ENCODE data around the gene VAX1.
"Not testable (repeated sequence)": the region's sequence is repeated elsewhere in the genome, so short reads cannot be mapped to it uniquely, and the experiment has no call there.

The VAX1 gene

GRCh38 chr10:117138838-117139580 is 939 bp upstream of the VAX1 start:
- DNase-seq (ENCODE audit: low read depth), result no peak
- no peak overlapping the region for H3K4me3 ChIP-seq (ENCODE audit: low read depth, low read length)

- no peak for DNase-seq (ENCODE audit: low read depth)
- H3K4me3 ChIP-seq (ENCODE audit: low read depth, low read length), result peak overlapping the region; percentile 35
These were observed 799 bp downstream of the VAX1 start for GRCh38 chr10:117137031-117137910.

DNA sequence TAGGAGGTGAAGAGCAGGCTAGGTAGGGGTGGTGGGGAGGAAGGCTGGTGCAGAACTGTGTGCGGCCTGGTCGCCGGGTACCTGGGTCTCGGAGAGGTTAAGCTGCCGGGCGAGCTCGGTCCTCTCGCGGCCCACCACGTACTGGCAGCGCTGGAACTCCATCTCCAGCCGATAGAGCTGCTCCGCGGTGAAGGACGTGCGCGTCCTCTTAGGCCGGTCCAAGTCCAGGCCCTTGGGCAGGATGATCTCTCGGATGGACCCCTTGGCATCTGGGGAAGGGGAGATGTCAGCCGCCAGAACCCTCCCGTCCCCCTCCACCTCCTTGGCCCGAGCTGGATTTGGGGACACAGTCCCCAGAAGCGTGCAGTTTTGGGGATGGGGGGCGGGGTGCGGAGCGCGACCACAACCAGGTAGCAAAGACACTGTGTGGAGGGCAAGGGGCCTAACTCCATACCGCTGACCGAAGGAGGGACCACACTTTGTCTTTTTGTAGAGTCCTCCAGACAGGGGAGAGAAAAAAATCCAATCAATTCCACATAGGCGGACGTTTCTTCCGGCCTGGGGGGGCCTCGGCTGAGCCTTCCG is 1.6 kb downstream of the VAX1 start:
- no peak for DNase-seq (ENCODE audit: low read depth)
- no peak overlapping the region for H3K4me3 ChIP-seq (ENCODE audit: low read depth, low read length)

DNA sequence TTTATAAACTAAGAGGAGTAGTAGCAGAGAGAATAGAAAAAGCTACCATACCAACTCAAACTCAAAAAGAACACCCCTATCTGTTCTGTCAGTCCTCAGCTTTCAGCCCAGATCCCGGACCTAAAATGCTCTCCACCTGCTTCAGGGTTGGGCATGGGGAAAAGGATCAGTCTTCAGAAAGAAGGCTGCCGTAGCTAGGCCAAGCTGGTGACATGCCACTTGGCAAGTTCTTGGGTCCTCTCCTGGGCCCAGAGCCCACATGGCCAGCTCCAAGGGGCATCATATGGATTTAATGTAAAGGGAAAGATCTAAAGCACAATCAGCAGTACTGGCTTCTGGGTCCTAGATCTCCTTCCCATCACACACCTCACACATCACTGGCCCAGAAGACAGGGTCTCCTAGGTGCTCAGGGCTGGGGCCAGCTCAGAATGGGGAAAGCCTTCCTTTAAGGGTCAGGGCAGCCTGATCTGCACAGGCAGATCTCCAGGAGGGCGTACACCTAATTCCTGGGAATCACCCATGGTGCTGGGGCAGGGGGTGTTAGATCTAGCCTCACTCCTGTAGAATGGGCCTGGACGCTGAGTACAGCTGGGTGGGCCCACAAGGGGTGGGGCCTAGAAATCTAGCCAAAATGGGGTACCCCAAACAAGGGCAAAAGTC is 2.5 kb downstream of the VAX1 start:
- no peak for DNase-seq (ENCODE audit: low read depth)
- H3K4me3 ChIP-seq (ENCODE audit: low read depth, low read length), result no peak overlapping the region

- no peak overlapping the region for H3K4me3 ChIP-seq (ENCODE audit: low read depth, low read length)
- DNase-seq (ENCODE audit: low read depth), result no peak
These were observed 3.1 kb downstream of the VAX1 start for GRCh38 chr10:117135026-117135372.

GRCh38 chr10:117134306-117135025 is 3.6 kb downstream of the VAX1 start:
- no peak for DNase-seq (ENCODE audit: low read depth)

DNA sequence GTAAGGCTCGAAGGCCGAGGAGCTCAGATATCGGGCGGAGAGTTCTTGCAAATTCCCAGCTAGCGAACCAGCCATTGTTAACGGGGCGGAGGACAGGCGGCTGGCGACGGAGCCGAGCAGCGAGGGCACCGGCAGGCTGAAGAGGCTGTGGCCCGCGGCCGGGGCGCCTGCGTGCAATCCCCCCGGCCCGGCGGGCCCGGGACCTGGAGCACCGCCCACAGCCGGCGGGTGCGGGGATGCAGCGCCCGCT is 4.1 kb downstream of the VAX1 start:
- DNase-seq (ENCODE audit: low read depth), result no peak
- no peak overlapping the region for H3K4me3 ChIP-seq (ENCODE audit: low read depth, low read length)

More at GRCh38 chr10:117134306-117135025, 3.6 kb downstream of the VAX1 start:
- no peak overlapping the region for H3K4me3 ChIP-seq (ENCODE audit: low read depth, low read length)

GRCh38 chr10:117133273-117134055 is 4.6 kb downstream of the VAX1 start:
- no peak for DNase-seq (ENCODE audit: low read depth)
- no peak overlapping the region for H3K4me3 ChIP-seq (ENCODE audit: low read depth, low read length)

GRCh38 chr10:117132751-117133231 is 5.3 kb downstream of the VAX1 start:
- H3K4me3 ChIP-seq (ENCODE audit: low read depth, low read length), result no peak overlapping the region
- DNase-seq (ENCODE audit: low read depth), result no peak

DNA sequence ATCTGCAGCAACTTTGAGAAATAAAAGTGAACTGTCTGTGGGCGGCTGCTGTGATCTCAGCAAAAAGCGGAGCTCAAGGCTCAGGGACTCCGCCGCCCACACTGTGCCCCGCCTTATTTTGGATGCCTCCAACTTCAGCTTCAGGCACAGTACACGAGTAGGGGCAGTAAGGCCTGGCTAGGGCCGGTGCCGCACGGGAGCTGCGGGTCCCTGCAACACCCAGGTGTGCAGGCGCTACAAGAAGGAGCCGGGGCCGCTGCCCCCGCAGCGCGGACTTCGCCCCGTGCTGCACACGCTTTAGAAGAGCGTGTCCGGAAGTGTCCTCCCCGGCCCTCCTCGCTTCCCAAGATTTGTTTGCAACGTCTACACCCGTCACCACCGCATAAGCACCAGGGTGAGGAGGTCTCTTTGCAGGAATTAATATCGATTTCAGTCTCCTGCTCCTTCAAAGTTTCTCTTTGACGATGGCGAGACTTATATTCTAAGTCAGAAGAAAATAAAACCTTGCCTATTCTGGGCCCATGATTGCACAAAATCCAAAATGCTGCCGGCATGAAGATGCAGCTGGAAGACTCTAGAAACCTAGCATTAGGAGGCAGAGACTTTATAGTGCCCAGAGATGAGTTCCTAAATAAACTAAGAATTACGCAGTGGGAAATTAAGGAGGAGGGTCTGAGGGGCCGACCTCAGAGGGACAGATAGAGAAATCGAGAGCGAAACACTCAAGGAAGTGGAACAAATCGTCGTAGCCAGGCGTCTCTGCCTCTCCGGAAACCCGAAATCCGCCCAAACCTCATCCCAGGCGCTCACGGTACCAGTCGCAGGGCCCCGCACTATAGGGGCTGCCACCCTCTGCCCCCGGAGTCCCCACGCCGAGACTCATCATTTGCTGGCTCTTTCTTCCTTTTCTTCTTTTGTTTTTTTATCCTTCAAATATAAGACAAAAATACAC is 6.4 kb downstream of the VAX1 start:
- DNase-seq (ENCODE audit: low read depth), result no peak
- H3K4me3 ChIP-seq (ENCODE audit: low read depth, low read length), result no peak overlapping the region

- no peak overlapping the region for H3K4me3 ChIP-seq (ENCODE audit: low read depth, low read length)
- DNase-seq (ENCODE audit: low read depth), result no peak
These were observed 7.2 kb downstream of the VAX1 start for GRCh38 chr10:117130862-117131375.

- DNase-seq (ENCODE audit: low read depth), result no peak
- no peak overlapping the region for H3K4me3 ChIP-seq (ENCODE audit: low read depth, low read length)
These were observed 7.7 kb downstream of the VAX1 start for GRCh38 chr10:117130346-117130745.

- not testable (repeated sequence) for DNase-seq (ENCODE audit: low read depth)
These were observed 11.4 kb downstream of the VAX1 start for GRCh38 chr10:117126645-117127044.

DNA sequence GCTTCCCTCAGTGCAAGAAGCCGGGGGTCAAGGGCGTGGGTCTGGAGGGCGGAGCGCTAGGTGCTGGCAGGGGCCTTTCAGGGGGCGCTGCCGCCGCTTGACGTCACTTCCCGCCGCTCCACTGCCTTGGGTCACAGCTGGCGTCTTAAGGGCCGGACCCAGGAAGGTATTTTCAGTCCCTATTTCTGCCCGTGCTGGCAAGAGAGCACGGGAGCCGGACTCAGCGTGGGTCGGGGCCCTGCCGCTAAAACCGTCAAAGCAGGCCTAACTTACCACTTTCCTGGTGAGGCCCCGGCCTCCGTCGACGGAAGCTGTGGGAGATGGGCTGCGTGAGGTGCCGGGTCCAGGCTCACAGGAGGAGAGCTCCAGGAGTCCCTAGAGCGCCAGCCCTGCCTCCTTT is 12.0 kb downstream of the VAX1 start:
- no peak for DNase-seq (ENCODE audit: low read depth)
- no peak overlapping the region for H3K4me3 ChIP-seq (ENCODE audit: low read depth, low read length)

More at GRCh38 chr10:117126645-117127044, 11.4 kb downstream of the VAX1 start:
- H3K4me3 ChIP-seq (ENCODE audit: low read depth, low read length), result not testable (repeated sequence)

DNA sequence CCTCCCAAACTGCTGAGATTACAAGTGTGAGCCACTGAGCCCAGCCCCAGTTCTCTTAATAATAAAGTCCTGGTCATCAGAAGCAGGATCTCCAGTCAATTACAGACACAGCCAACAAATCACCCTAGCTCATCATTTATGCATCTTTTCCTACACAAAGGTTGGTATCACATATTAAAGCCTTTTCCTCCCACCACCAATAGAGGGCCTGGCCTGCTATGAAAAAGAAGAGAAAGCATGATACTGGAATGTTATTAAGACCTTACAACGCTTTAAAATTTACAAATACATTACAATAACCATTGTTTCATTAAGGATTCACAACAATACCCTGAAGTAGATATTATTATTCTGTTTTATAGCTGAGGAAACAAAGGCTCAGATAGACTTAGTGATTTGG is 25.9 kb downstream of the VAX1 start:
- no peak for DNase-seq (ENCODE audit: low read depth)
- H3K4me3 ChIP-seq (ENCODE audit: low read depth, low read length), result no peak overlapping the region

- H3K4me3 ChIP-seq (ENCODE audit: low read depth, low read length), result no peak overlapping the region
- DNase-seq (ENCODE audit: low read depth), result no peak
These were observed 30.8 kb downstream of the VAX1 start for GRCh38 chr10:117107238-117107637.

DNA sequence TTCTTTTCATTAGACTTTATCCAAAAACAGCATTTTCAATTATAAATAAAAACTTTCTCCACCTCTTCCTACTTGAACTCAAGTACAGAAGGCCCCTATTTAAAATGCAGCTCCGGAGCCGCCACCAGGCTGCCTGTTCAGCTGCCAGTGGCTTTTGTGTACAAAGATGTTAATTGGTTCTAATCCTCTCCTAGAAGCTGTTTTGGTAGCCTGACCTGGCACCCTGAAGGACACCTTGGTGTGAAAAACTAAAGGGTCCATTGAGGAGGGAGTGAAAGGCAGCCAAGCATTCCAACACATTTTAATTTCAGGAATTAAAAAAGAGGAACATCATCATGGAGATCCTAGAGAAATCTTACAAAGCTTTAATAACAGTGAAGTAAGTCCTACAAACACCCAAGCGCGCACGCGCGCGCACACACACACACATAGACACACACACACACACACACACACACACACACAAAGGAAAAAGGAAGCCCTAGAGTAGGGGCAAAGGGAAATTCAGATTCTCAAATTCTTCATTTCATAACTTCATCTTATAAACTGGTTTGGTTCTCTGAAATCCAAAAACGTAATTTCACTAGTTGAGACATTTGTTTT is 41.4 kb downstream of the VAX1 start:
- no peak overlapping the region for H3K4me3 ChIP-seq (ENCODE audit: low read depth, low read length)
- DNase-seq (ENCODE audit: low read depth), result no peak
